ENCODE results near the gene DDX39B.

DDX39B gene

GRCh38 chr6:31567531-31568370 lies 25.9 kb upstream of the DDX39B start:
- no peak for DNase-seq (ENCODE audit: low read depth)
- no peak overlapping the region for H3K4me3 ChIP-seq (ENCODE audit: low read depth, low read length)
- no peak for TF ChIP-seq CTCF (IDR thresholded peaks at IDR 0.05; ENCODE audit: control insufficient read depth, extremely low read depth, insufficient read depth)

DNA sequence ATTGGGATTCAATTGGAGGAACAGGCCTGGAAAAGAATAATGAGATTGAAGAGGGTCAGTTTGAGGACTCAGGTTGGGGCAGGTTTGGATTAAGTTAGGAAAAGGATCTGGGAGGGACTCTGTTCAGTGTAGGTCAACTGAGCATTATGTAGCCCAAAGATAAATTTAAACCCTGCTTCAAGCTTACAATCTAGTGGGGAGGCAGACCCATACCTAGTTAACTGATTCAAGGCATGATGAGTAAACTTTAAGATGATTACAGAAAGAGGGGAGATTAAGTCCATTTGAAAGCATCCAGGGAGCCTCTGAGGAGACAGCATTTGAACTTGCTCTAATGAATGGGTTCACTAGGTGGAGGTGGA lies 18.9 kb upstream of the DDX39B start:
- H3K4me3 ChIP-seq (ENCODE audit: low read depth, low read length) = no peak overlapping the region
- no peak for TF ChIP-seq CTCF (IDR thresholded peaks at IDR 0.05; ENCODE audit: control insufficient read depth, extremely low read depth, insufficient read depth)
- DNase-seq (ENCODE audit: low read depth) = no peak

DNA sequence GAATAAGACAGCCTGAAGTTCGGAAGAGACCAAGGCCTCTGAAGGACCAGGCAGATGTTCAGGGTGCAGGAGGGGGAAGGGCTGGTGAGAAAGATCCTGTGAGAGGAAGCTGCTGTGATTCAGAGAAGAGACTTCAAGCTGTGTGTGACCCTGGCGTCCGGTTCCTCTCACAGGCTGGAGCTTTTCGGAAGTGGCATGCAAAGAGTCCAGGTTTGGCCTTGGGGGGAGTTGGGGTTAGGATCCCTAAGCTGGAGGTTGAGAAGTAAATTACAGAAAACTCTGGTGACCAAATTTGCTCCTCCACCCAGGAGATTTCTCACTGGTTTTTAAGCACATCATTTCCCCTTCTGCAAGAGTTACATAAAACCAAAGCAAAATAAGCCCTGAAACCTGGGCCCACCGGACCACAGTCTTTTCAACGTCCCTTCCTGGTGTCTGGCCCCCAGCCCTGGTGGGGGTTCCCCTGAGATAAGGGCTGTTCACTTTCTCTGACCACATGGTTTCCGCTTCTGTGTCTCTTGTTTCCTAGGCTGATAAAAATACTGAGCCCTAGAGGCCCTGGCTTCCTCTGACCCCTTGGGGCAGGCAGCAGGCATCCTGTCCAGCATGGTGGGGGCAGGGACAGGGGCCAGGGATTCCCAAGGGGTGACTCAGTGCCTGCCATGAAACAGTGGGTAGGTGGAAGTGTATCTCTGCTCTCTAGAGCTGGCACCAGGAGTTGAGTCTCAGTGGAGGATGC lies 18.3 kb upstream of the DDX39B start:
- no peak overlapping the region for H3K4me3 ChIP-seq (ENCODE audit: low read depth, low read length)
- TF ChIP-seq CTCF (IDR thresholded peaks at IDR 0.05; ENCODE audit: control insufficient read depth, extremely low read depth, insufficient read depth) = no peak
- DNase-seq (ENCODE audit: low read depth) = no peak

GRCh38 chr6:31559606-31559957 lies 17.8 kb upstream of the DDX39B start:
- H3K4me3 ChIP-seq (ENCODE audit: low read depth, low read length) = no peak overlapping the region
- no peak for DNase-seq (ENCODE audit: low read depth)
- TF ChIP-seq CTCF (IDR thresholded peaks at IDR 0.05; ENCODE audit: control insufficient read depth, extremely low read depth, insufficient read depth) = no peak

GRCh38 chr6:31558631-31559500 lies 17.1 kb upstream of the DDX39B start:
- no peak for TF ChIP-seq CTCF (IDR thresholded peaks at IDR 0.05; ENCODE audit: control insufficient read depth, extremely low read depth, insufficient read depth)
- no peak for DNase-seq (ENCODE audit: low read depth)
- H3K4me3 ChIP-seq (ENCODE audit: low read depth, low read length) = no peak overlapping the region

GRCh38 chr6:31558318-31558625 lies 16.5 kb upstream of the DDX39B start:
- H3K4me3 ChIP-seq (ENCODE audit: low read depth, low read length) = no peak overlapping the region
- DNase-seq (ENCODE audit: low read depth) = no peak
- no peak for TF ChIP-seq CTCF (IDR thresholded peaks at IDR 0.05; ENCODE audit: control insufficient read depth, extremely low read depth, insufficient read depth)

Measured in LNCaP clone FGC (cell line).